PFSK-1 (cell line): ENCODE measurements around the gene MGMT.

Source experiments
- FOXP2 ChIP-seq: optimal IDR thresholded peaks from 2 replicates; pipeline ENCODE3; 2011; ENCODE audit warnings: borderline replicate concordance, control low read depth, inconsistent platforms; ENCODE audit not compliant: insufficient read depth; ENCODE audit errors: extremely low read length, extremely low read depth
- POLR2AphosphoS5 ChIP-seq: IDR thresholded peaks from 2 replicates; pipeline ENCODE4 v1.6.1; 2012; ENCODE audit warnings: low read depth, mild to moderate bottlenecking, control low read depth, low read length, moderate library complexity
- REST ChIP-seq, 2 experiments: IDR thresholded peaks; 2 replicates each; pipeline versions ENCODE4 v1.6.1 to v1.8.0; 2011 to 2012; ENCODE audit warnings: low read depth in 2 of 2, low read length in 2 of 2, control low read depth in 1 of 2, inconsistent platforms in 1 of 2, mild to moderate bottlenecking in 1 of 2, moderate library complexity in 1 of 2; ENCODE audit not compliant: insufficient read depth in 1 of 2
- SIN3A ChIP-seq: IDR thresholded peaks from 2 replicates; pipeline ENCODE4 v1.6.1; 2012; ENCODE audit warnings: mild to moderate bottlenecking, low read length, moderate library complexity, borderline replicate concordance; ENCODE audit not compliant: insufficient read depth
- TAF1 ChIP-seq: IDR thresholded peaks from 2 replicates; pipeline ENCODE4 v1.6.1; 2012; ENCODE audit warnings: low read length, control low read depth, borderline replicate concordance; ENCODE audit not compliant: insufficient read depth

MGMT gene

DNA sequence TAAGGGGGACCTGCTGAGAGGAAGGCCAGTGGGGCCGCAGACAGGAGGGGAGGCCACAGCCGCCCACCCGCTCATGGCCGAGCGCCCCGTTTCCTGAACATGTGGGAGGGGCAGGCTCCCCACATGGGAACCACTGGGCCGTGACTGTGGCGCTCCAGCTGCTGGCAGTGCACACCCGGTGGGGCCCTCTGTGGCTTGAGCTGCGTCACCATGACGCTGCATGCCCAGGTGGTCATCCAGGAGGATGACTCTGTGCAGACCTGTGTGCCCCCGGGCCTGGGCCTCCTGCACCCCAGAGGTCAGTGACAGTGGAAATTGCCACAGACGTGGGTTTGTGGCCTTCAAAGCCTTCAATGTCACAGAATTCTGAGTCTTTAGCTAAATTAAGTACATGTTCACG, 85.1 kb downstream of the MGMT start:
- TF ChIP-seq FOXP2 (no peak), POLR2AphosphoS5 (no peak), SIN3A (no peak), REST (IDR thresholded peaks at IDR 0.05; ENCODE audit: insufficient read depth in 1 of 2, low read depth in 2 of 2, low read length in 2 of 2) (no peak), TAF1 (no peak)

DNA sequence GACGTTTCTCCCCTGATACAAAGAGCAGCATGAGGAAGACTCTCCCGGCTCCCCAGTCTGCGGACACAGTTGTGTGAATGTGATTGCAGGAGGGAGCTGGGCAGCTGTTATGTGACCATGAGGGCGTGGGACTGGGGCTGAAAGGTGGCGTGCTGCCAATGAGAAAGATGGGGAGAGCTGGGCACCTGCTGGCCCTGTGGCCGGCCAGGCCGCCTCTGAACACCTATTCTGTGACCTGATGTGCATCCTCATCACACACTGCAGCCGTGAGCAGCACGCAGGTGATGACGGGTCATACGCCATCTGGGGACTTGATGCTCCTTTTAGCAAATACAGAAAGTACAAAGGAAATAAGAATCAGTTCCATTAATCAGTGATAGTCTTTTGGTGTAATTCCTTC, 86.9 kb downstream of the MGMT start:
- no peak for TF ChIP-seq POLR2AphosphoS5
- TF ChIP-seq REST (IDR thresholded peaks at IDR 0.05; ENCODE audit: insufficient read depth in 1 of 2, low read depth in 2 of 2, low read length in 2 of 2) = no peak
- TF ChIP-seq FOXP2 = no peak
- TF ChIP-seq SIN3A = no peak
- no peak for TF ChIP-seq TAF1

DNA sequence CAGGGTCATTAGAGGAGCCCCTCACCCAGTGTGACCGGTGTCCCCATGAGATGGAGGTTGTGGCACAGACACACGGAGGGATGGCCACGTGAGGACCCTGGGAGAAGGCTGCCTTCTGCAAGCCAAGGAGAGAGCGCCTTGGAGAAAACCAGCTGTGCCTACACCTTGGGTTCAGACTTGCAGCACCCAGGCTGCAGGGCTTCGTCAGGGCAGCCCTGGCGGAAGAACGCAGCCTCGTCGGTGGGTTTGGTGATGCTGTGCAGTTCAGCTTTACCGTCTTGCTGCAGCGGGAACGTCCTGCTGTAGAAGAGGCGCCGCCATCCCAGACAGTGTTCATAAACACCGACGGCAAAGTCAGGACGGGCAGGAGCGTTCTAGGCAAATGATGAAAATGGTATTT, 89.3 kb downstream of the MGMT start:
- no peak for TF ChIP-seq POLR2AphosphoS5
- no peak for TF ChIP-seq TAF1
- no peak for TF ChIP-seq REST (IDR thresholded peaks at IDR 0.05; ENCODE audit: insufficient read depth in 1 of 2, low read depth in 2 of 2, low read length in 2 of 2)
- no peak for TF ChIP-seq SIN3A
- no peak for TF ChIP-seq FOXP2

- TF ChIP-seq SIN3A = no peak
- no peak for TF ChIP-seq TAF1
- no peak for TF ChIP-seq POLR2AphosphoS5
- TF ChIP-seq FOXP2 = no peak
- no peak for TF ChIP-seq REST (IDR thresholded peaks at IDR 0.05; ENCODE audit: insufficient read depth in 1 of 2, low read depth in 2 of 2, low read length in 2 of 2)
These were observed 93.3 kb downstream of the MGMT start for GRCh38 chr10:129560361-129560760.

DNA sequence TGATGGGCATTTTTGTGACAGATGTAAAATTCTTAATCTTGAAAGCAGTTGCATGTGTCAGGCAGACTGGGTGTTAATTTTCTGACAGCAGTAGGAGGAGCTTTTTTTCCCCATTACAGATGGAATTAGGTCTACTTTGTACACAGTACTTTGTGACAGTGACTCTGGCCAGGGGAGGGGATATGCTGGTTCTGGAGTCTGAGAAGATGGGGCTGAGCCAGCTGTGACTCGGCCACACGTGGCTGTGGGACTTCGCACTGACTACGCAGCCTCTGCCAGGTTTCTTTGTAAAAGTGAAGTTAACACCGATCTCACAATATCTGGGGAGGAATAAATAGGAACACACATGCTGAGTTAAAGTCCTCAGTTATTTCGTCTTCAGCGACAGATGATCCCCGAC, 95.4 kb downstream of the MGMT start:
- no peak for TF ChIP-seq REST (IDR thresholded peaks at IDR 0.05; ENCODE audit: insufficient read depth in 1 of 2, low read depth in 2 of 2, low read length in 2 of 2)
- TF ChIP-seq POLR2AphosphoS5 = no peak
- TF ChIP-seq SIN3A = no peak
- no peak for TF ChIP-seq TAF1
- TF ChIP-seq FOXP2 = no peak
